HFFc6 (cell line): Measurements from ENCODE around the gene GGCX. TPM values are rescaled to one million over a fixed set of nuclear protein-coding genes. Genes with fewer than 3 reads are reported as not detected.

Source experiments
- DNase-seq: peaks from one replicate; pipeline ENCODE4 v3.0.0-alpha.2; 2018
- H3K27ac Mint-ChIP-seq: 2 replicates; pipeline ENCODE4 v1.8.0; 2020; ENCODE audit warnings: mild to moderate bottlenecking, mixed read lengths
- H3K27me3 Mint-ChIP-seq: 2 replicates; pipeline ENCODE4 v1.8.0; 2021; ENCODE audit warnings: mild to moderate bottlenecking, moderate library complexity, mixed read lengths; ENCODE audit not compliant: insufficient read depth
- H3K36me3 Mint-ChIP-seq: 2 replicates; pipeline ENCODE4 v1.8.0; 2021; ENCODE audit warnings: low read depth, mixed read lengths
- H3K4me1 Mint-ChIP-seq: 2 replicates; pipeline ENCODE4 v1.8.0; 2020; ENCODE audit warnings: low read depth, mixed read lengths
- H3K4me3 Mint-ChIP-seq: 2 replicates; pipeline ENCODE4 v1.8.0; 2020; ENCODE audit warnings: mild to moderate bottlenecking, moderate library complexity, mixed read lengths
- H3K9me3 Mint-ChIP-seq: 2 replicates; pipeline ENCODE4 v1.8.0; 2020; ENCODE audit warnings: mild to moderate bottlenecking, mixed read lengths
- CTCF ChIP-seq: fragments of 200-600 bp; sonication (generic); IDR thresholded peaks from 2 replicates; pipeline ENCODE4 v1.5.0; 2021; ENCODE audit warnings: antibody characterized with exemption, mild to moderate bottlenecking
- long read RNA-seq: library from polyadenylated mRNA; unstranded; transcript quantifications from one replicate; pipeline ENCODE4 v2.0.0, GENCODE V29; 2019
- total RNA-seq, 6 experiments: library from RNA; stranded (reverse); fragmentation: NEBNext Ultra II Directional; extraction: Animal tissue kit (Norgen Biotek cat#: 25700); gene quantifications; 2 replicates in 1 of 6; 3 replicates in 5 of 6; pipeline ENCODE4 v1.2.3, GENCODE V29; 2021

GGCX gene
- 10 to 100 TPM; 55.9 to 68.9 (median 62.4) TPM for total RNA-seq
- long read RNA-seq, full-length matches to known transcripts = 32 of 45 reads
- long read RNA-seq, partial matches to known transcripts = 6 of 45 reads
- long read RNA-seq, other reads (novel, unspliced or antisense) = 7 of 45 reads

DNA sequence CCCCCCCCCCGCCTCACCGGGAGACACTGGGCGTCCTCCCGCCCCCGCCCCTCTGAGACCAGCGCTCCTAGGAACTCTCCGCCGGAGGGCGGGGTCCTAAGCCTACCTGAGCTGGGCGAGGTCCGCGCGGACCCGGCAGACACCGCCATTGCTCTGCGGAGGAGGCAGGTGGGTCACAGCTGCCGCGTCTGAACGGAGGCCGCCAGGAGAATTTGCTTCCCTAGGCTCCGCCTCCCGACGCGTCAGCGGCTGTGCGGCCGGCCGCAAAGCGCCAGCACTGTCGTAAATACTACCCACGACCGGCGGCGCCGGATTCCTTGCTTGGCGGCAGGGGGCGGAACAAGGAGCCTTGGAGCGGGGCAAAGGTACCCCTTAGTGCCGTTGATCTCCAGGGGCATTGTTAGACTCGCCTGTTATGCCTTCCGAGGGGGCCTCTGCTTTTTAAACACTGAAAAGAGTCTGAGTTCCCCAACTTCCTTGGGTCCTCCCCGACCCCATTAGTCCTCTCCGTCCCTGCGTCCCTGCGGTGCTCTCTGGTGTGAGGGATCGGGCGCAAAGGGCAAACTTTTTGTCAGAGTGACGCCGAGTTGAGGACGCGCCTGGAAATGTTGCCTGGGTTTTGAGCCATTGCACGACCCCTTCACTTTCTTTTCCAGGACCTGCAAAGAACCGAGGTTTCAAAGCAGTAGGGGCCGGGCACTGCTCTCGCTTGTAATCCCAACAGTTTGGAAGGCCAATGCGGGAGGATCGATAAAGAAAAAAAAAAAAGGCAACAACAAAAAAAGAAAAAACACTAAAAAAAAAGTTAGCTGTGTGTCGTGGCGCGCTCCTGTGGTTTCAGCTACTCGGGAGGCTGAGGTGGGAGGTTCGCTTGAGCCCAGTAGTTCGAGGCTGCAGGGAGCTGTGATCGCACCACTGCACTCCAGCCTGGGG, at the start of gene GGCX:
Gene GGCX, minus strand, starts transcription at position 214 of the 933 bp plus-strand sequence. Its CDS starts 65 bp downstream, at position 149.
- peak; percentile 93 for DNase-seq
- Mint-ChIP-seq H3K27ac (peak within 1 kb of the TSS; percentile 88), H3K4me3 (peak within 1 kb of the TSS; percentile 98), H3K27me3 (peaks cover 5% of the 10 kb centered on the region), H3K36me3 (no peaks in the 10 kb centered on the region; the same call in 1 of the 2 replicates), H3K4me1 (peaks cover 29% of the 10 kb centered on the region), H3K9me3 (no peaks in the 10 kb centered on the region)
- TF ChIP-seq CTCF = peak; percentile 68

DNA sequence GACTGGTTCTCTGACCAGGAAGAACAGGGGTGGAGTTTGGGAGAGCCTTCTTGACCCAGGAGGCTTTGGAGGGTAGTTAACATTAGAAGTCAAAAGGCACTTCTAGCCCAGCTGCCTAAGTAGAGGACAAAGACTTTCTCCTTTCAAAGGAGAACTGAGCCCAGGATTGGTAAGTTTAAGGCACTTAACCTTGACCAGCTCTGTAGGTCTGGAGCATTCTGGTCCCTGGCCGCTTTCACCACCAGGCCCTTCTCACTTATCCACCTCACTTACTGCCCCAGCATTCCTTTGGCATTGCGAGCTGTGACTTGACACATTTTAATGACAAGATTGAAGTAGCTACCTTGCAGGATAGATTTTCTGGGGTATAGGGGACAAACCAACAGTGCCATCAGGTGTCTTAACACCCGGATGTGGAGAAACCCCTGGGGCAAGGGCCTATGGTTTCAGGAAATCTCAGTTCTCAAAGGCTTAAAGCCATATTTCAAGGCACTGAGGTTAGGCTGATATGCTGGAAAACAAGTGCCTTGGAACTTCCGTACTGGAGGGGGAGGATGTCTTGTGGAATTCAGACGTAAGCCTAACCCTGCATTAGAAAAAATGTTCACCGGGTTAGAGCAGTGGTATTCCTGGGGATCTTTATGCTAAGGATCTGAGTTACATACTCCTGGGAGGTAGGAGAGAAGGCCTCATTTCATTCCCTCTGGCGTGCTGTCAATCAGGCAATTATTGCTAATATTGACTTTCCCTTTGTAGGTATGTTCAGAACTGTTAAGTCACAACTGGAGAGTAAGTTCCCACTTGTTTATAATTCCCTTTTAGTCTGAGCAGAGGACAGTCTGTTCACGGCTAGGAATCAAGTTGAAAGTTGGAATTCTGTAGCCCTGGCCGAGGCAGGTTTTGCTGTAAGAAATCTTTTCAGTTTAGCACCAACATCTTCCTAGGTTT, 46.2 kb upstream of the GGCX start:
- Mint-ChIP-seq H3K27ac (peak overlapping the region; percentile 92; the same call in 1 of the 2 replicates), H3K9me3 (no peaks in the 10 kb centered on the region), H3K36me3 (peaks cover 19% of the 10 kb centered on the region), H3K27me3 (peaks cover 2% of the 10 kb centered on the region; the same call in 1 of the 2 replicates), H3K4me3 (0 out of 2 replicates have a peak overlapping the region, but pooled peaks have one; percentile 11), H3K4me1 (peaks cover 63% of the 10 kb centered on the region)
- TF ChIP-seq CTCF = no peak
- no peak for DNase-seq

- no peak for DNase-seq
- Mint-ChIP-seq H3K27ac (peak overlapping the region; percentile 92), H3K27me3 (peaks cover 2% of the 10 kb centered on the region; the same call in 1 of the 2 replicates), H3K4me3 (peak overlapping the region; percentile 36), H3K36me3 (peaks cover 15% of the 10 kb centered on the region), H3K9me3 (no peaks in the 10 kb centered on the region), H3K4me1 (peaks cover 69% of the 10 kb centered on the region)
- no peak for TF ChIP-seq CTCF
These were observed 44.8 kb upstream of the GGCX start for GRCh38 chr2:85606116-85606455.

DNA sequence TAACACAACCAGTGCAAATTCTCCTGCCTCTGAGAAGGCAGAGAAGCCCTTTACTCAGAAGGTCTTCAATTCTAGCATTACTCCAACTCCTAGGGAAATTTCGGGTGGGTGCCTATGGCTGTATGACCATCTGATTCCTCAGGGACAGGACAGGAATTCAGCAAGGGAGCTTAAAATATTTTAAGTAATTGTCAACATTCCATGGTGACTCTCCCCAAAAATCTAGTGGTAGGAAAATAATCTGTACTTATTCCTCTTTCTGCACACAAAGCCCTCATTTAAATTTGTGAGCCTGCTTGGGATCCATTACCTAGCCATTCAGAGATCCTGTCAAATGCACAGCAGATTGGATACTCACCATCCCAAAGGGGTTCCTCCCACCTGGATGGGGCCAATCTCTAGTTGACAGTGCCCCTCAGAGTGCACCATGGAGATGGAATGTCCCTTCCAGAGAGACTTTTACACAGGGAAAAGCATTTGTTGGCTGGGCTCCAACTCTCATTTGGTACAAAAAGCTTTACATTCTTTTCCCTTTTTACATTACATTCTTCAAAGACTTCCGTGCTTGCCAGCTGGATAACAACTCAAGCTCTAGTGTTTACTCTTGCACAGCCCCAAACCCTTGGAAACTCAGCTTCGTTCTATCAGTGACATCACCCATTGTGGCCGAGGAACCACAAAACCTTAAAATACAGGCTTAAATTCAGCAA, 44.3 kb upstream of the GGCX start:
- peak; percentile 88 for DNase-seq
- H3K27me3 Mint-ChIP-seq = peaks cover 2% of the 10 kb centered on the region; the same call in 1 of the 2 replicates
- peaks cover 15% of the 10 kb centered on the region for H3K36me3 Mint-ChIP-seq
- H3K27ac Mint-ChIP-seq = peak overlapping the region; percentile 92
- TF ChIP-seq CTCF = no peak
- H3K4me1 Mint-ChIP-seq = peaks cover 68% of the 10 kb centered on the region
- peak overlapping the region; percentile 36 for H3K4me3 Mint-ChIP-seq
- no peaks in the 10 kb centered on the region for H3K9me3 Mint-ChIP-seq
